Natural killer cell (primary cell): ENCODE results near the gene NME7. TPM values are rescaled to one million over a fixed set of nuclear protein-coding genes. Genes with fewer than 3 reads are reported as not detected.

Experiments used
- ATAC-seq, 3 donors: fragments of 150-1000 bp in 2 of 3; fragments of 200-7000 bp in 1 of 3; cut with Tn5 transposase; 1 replicate in 1 of 3; 2 replicates in 2 of 3; pipeline ENCODE4 v1.10.0; 2021; ENCODE audit warnings: mild to moderate bottlenecking in 2 of 3, moderate library complexity in 2 of 3
- DNase-seq, 2 donors: peaks; one replicate each; pipeline versions ENCODE4 v3.0.0 to v3.0.0-alpha.2; 2013 to 2021; ENCODE audit warnings: mixed read lengths in 1 of 2
- H3K27ac ChIP-seq: one replicate; pipeline ENCODE4 v1.5.1; 2013; ENCODE audit warnings: mild to moderate bottlenecking, low read length
- H3K27me3 ChIP-seq: one replicate; pipeline ENCODE4 v1.6.1; 2013; ENCODE audit warnings: low read length; ENCODE audit not compliant: control insufficient read depth, insufficient read depth
- H3K36me3 ChIP-seq: one replicate; pipeline ENCODE4 v1.6.1; 2013; ENCODE audit warnings: low read length; ENCODE audit not compliant: control insufficient read depth, insufficient read depth
- H3K4me1 ChIP-seq: one replicate; pipeline ENCODE4 v1.6.1; 2013; ENCODE audit warnings: low read length; ENCODE audit not compliant: control insufficient read depth, insufficient read depth
- H3K4me3 ChIP-seq: one replicate; pipeline ENCODE4 v1.5.1; 2013; ENCODE audit warnings: low read length
- H3K9me3 ChIP-seq: one replicate; pipeline ENCODE4 v1.6.1; 2013; ENCODE audit warnings: low read length; ENCODE audit not compliant: control insufficient read depth, insufficient read depth
- H3K27ac Mint-ChIP-seq, 2 donors: one replicate each; pipeline ENCODE4 v1.8.0; 2022; ENCODE audit warnings: mild to moderate bottlenecking in 2 of 2, mixed read lengths in 2 of 2, moderate library complexity in 1 of 2
- H3K27me3 Mint-ChIP-seq, 2 donors: one replicate each; pipeline ENCODE4 v1.8.0; 2022; ENCODE audit warnings: low read depth in 2 of 2, mixed read lengths in 2 of 2
- H3K36me3 Mint-ChIP-seq: one replicate; pipeline ENCODE4 v1.8.0; 2022; ENCODE audit warnings: mixed read lengths
- H3K4me1 Mint-ChIP-seq, 2 donors: one replicate each; pipeline ENCODE4 v1.8.0; 2022; ENCODE audit warnings: mixed read lengths in 2 of 2
- H3K4me3 Mint-ChIP-seq: one replicate; pipeline ENCODE4 v1.8.0; 2022; ENCODE audit warnings: mild to moderate bottlenecking, moderate library complexity, mixed read lengths
- H3K9me3 Mint-ChIP-seq, 2 donors: one replicate each; pipeline ENCODE4 v1.8.0; 2022; ENCODE audit warnings: mixed read lengths in 2 of 2
- WGBS: methylation state at CpG from one replicate; pipeline ENCODE4 v1.1.7; 2013; ENCODE audit warnings: missing lambda C conversion rate; ENCODE audit not compliant: insufficient coverage; 5-methylcytosine and 5-hydroxymethylcytosine counted together
- intact Hi-C: fragments of 100-400 bp; cut with micrococcal nuclease; formaldehyde crosslinking; loops from one replicate; pipeline ENCODE4 v1.14.2; 2022
- total RNA-seq, 4 donors: library from RNA; stranded (reverse); fragments of 120-200 nt in 1 of 4; gene quantifications; one replicate each; pipeline versions ENCODE4 v1.2.3 to v1.2.4, GENCODE V29; 2013 to 2022
- TF ChIP-seq, protein P1 (sequence below): fragments of 200-600 bp; IDR thresholded peaks from one replicate; pipeline ENCODE4 v1.8.0; 2022; ENCODE audit warnings: antibody characterized with exemption

Gene NME7
- total RNA-seq, 3 donors from 2014 or later (not counting 1 experiment from before 2014, with no cell fraction given): 5.2 to 9.9 (median 9.8) TPM

DNA sequence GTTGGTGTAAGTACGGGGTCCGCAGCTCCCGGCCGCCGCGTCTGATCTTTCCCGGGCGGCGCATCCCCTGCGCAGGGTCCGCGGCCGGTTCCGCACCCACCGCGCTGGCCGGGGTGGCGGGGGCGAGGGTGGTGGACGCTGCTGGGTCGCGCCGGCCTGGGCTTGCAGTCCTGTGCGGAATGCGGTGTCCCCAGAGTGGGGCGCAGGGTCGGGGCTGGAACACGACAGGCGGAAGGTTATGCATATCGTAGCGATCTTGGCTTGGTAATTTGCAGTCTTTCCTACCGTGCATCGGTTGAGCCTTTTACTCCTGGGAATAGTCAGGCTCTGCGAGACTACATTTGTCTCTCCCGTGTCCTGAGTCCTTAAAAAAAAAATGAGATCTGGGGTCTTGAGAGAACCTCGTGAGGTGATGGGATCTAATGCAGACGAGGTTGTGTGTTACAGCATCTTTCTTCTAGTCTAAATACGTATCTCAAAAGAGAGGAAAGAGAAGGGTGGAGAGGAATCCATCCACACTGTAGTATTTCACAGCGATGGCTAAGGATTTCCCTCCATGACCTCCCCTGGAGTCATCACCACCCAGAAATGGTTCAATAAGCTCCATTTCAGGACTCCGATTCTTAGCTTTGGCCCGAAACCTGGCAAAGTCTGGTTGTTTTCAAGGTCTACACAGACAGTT lies 260.5 kb downstream of the NME7 start:
- Mint-ChIP-seq H3K4me1 (peaks cover 48 to 57% of the 10 kb centered on the region in 2 donors), H3K9me3 (no peaks in the 10 kb centered on the region), H3K27ac (peak overlapping the region; percentile 71 to 78), H3K36me3 (no peaks in the 10 kb centered on the region), H3K27me3 (peaks cover 0 to 7% of the 10 kb centered on the region in 2 donors), H3K4me3 (peak overlapping the region; percentile 93)
- Histone ChIP-seq H3K27ac (no peak overlapping the region), H3K9me3 (no peaks in the 10 kb centered on the region), H3K27me3 (peaks cover 2% of the 10 kb centered on the region), H3K4me3 (peak overlapping the region; percentile 78), H3K36me3 (no peaks in the 10 kb centered on the region), H3K4me1 (peaks cover 45% of the 10 kb centered on the region)
- 2% methylated on average over 40 of the region's 41 CpGs for WGBS
- TF ChIP-seq, protein P1, sequence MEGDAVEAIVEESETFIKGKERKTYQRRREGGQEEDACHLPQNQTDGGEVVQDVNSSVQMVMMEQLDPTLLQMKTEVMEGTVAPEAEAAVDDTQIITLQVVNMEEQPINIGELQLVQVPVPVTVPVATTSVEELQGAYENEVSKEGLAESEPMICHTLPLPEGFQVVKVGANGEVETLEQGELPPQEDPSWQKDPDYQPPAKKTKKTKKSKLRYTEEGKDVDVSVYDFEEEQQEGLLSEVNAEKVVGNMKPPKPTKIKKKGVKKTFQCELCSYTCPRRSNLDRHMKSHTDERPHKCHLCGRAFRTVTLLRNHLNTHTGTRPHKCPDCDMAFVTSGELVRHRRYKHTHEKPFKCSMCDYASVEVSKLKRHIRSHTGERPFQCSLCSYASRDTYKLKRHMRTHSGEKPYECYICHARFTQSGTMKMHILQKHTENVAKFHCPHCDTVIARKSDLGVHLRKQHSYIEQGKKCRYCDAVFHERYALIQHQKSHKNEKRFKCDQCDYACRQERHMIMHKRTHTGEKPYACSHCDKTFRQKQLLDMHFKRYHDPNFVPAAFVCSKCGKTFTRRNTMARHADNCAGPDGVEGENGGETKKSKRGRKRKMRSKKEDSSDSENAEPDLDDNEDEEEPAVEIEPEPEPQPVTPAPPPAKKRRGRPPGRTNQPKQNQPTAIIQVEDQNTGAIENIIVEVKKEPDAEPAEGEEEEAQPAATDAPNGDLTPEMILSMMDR: no peak
- intact Hi-C loops: loop anchor here (10.0 kb wide), 1 partner anchor 258 kb away; the partner anchor contains the start of genes BLZF1 and NME7
- peak in 1 of 2 donors; percentile 32 for DNase-seq
- ATAC-seq: no peak

DNA sequence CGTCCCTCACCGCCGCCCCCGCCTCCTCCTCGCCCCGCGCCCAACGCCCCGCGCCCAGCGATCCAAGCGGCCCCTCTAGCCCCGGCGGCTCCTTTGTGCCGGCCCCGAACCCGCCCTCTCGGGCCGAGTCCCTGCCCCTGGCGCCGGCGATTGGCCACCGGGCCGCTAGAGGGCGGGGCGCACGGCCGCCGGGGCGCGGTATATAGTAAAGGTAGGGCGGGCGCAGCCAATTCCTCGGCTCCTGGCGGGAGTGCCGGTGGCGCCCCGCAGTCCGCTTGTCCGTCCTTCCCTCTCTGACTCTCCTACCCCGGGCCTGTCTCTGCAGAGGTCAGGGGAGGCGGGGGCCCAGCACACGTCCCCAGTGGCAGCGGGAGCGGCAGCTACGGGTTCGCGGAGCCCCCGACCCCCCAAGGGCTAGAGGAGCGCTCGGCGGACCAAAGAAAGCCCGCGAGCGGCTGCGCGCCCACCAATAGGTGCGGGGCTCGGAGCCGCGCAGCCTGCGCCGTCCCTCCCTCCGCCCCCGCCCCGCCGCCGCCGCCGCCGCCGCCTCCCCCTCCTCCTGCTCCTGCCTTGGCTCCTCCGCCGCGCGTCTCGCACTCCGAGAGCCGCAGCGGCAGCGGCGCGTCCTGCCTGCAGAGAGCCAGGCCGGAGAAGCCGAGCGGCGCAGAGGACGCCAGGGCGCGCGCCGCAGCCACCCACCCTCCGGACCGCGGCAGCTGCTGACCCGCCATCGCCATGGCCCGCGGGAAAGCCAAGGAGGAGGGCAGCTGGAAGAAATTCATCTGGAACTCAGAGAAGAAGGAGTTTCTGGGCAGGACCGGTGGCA lies 261.3 kb downstream of the NME7 start, which contains the start of gene ATP1B1:
Gene ATP1B1 (plus strand): TSS at position 596 of the 826 bp plus-strand sequence. CDS start 140 bp downstream, at position 736.
- H3K27me3 ChIP-seq: peaks cover 2% of the 10 kb centered on the region
- H3K4me1 Mint-ChIP-seq: peaks cover 42 to 54% of the 10 kb centered on the region in 2 donors
- H3K9me3 ChIP-seq: no peaks in the 10 kb centered on the region
- H3K27ac Mint-ChIP-seq: peak within 1 kb of the TSS; percentile 71 to 78
- H3K27me3 Mint-ChIP-seq: peaks cover 0 to 7% of the 10 kb centered on the region in 2 donors
- H3K4me3 ChIP-seq: peak within 1 kb of the TSS; percentile 78
- ATAC-seq (peak; percentile 90 to 96 (median 92)), DNase-seq (peak; percentile 82 to 87)
- WGBS: under 1% methylated on average over 100 of the region's 100 CpGs
- H3K36me3 ChIP-seq: no peaks in the 10 kb centered on the region
- H3K9me3 Mint-ChIP-seq: no peaks in the 10 kb centered on the region
- H3K36me3 Mint-ChIP-seq: no peaks in the 10 kb centered on the region
- intact Hi-C loops: loop anchor here (10.0 kb wide), 1 partner anchor 258 kb away; the partner anchor contains the start of genes BLZF1 and NME7
- TF ChIP-seq, protein P1: peak; percentile 45
- peak within 1 kb of the TSS; percentile 93 for H3K4me3 Mint-ChIP-seq
- peaks cover 45% of the 10 kb centered on the region for H3K4me1 ChIP-seq
- H3K27ac ChIP-seq: peak within 1 kb of the TSS; percentile 57

DNA sequence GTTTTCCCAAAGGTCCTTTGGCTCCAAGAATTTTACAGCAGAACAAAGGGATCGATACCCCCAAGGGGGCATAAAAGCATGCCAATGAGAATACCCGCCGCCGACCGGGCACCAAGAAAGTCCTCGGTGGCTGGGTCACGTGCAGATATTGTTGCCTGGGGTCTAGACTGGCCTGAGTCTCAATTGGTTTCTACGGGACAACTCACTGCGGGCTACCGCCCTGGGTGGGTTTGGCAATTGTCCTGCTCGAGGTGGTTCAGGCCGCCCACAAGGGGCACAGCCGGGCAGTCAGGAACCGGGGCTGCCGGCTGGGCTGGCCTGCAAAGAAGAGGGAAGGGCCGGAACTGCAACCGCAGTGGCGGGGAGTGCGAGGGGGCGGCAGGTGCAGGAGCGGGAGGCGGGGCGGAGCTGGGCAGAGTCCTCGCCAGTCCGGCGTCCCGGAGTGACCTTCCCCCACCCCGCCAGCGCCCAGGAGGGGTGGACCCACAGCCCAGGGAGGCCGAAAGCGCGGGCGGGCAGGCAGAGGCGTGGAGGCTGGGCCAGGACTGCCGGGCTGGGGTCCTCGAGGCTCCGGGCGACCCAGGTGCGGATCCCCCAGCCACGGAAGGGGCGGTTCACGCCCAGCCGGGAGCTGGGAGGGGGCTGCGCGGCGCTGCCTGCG lies 262.0 kb downstream of the NME7 start:
- DNase-seq: peak; percentile 51
- intact Hi-C loops: loop anchor here (10.0 kb wide), 1 partner anchor 259 kb away; the partner anchor contains the start of genes BLZF1 and NME7

More for the DNA sequence above, 262.0 kb downstream of the NME7 start:
- Mint-ChIP-seq H3K36me3 (no peaks in the 10 kb centered on the region), H3K27me3 (peaks cover 6 to 10% of the 10 kb centered on the region in 2 donors), H3K9me3 (no peaks in the 10 kb centered on the region), H3K4me1 (peaks cover 35 to 47% of the 10 kb centered on the region in 2 donors), H3K4me3 (peak overlapping the region; percentile 90), H3K27ac (peak overlapping the region in 1 of 2 donors; percentile 69)
- ATAC-seq: peak; percentile 28 to 65 (median 33)
- Histone ChIP-seq H3K36me3 (no peaks in the 10 kb centered on the region), H3K4me1 (peaks cover 41% of the 10 kb centered on the region), H3K4me3 (peak overlapping the region; percentile 35), H3K27ac (no peak overlapping the region), H3K9me3 (no peaks in the 10 kb centered on the region), H3K27me3 (peaks cover 2% of the 10 kb centered on the region)
- TF ChIP-seq, protein P1: no peak
- WGBS: under 1% methylated on average over 47 of the region's 47 CpGs
